Bronchial epithelial cell (primary cell): ENCODE data around the gene DPYD. TPM values are rescaled to one million over a fixed set of nuclear protein-coding genes. Genes with fewer than 3 reads are reported as not detected.

ENCODE experiments used
- DNase-seq: peaks from one replicate; pipeline ENCODE4 v3.0.0-alpha.2; 2010; ENCODE audit warnings: low read depth
- FAIRE-seq: peaks from 2 replicates; lab custom pipeline; 2011; peaks lifted over from hg19 to GRCh38; lab: Jason Lieb, UNC
- H3K27me3 ChIP-seq: 2 replicates; pipeline ENCODE4 v1.5.1; 2011; ENCODE audit warnings: low read length; ENCODE audit not compliant: control insufficient read depth, insufficient read depth
- H3K36me3 ChIP-seq: 2 replicates; pipeline ENCODE4 v1.5.1; 2011; ENCODE audit warnings: low read length; ENCODE audit not compliant: control insufficient read depth, insufficient read depth
- H3K4me3 ChIP-seq: 2 replicates; pipeline ENCODE4 v1.5.1; 2011; ENCODE audit warnings: mild to moderate bottlenecking, low read depth, low read length, control low read depth
- CTCF ChIP-seq: IDR thresholded peaks from 2 replicates; pipeline ENCODE4 v1.5.1; 2011; ENCODE audit warnings: mild to moderate bottlenecking, moderate library complexity, low read length, control low read depth, inconsistent platforms; ENCODE audit not compliant: insufficient read depth, severe bottlenecking
- total RNA-seq: library from RNA; depleted of rRNA; stranded (reverse); fragments of >200 nt; gene quantifications from 2 replicates; pipeline ENCODE4 v1.2.1, GENCODE V29; 2014

The DPYD gene
- total RNA-seq, 1 donor from 2014 or later = 1.6 TPM

- DNase-seq (peak; percentile 34), FAIRE-seq (no peak)
- no peaks in the 10 kb centered on the region for H3K27me3 ChIP-seq
- H3K4me3 ChIP-seq = no peak overlapping the region
- no peaks in the 10 kb centered on the region for H3K36me3 ChIP-seq
- TF ChIP-seq CTCF = no peak
Measured at GRCh38 chr1:97640677-97641076, 280.2 kb downstream of the DPYD start.

- Histone ChIP-seq H3K27me3 (no peaks in the 10 kb centered on the region), H3K36me3 (no peaks in the 10 kb centered on the region), H3K4me3 (no peak overlapping the region)
- DNase-seq = no peak
- no peak for TF ChIP-seq CTCF
- no peak for FAIRE-seq
Measured at GRCh38 chr1:97636941-97637340, 283.9 kb downstream of the DPYD start.

- Histone ChIP-seq H3K4me3 (no peak overlapping the region), H3K36me3 (no peaks in the 10 kb centered on the region), H3K27me3 (no peaks in the 10 kb centered on the region)
- TF ChIP-seq CTCF = no peak
- DNase-seq = no peak
- no peak for FAIRE-seq
Measured at GRCh38 chr1:97634758-97635157, 286.1 kb downstream of the DPYD start.

GRCh38 chr1:97632776-97633175, 288.1 kb downstream of the DPYD start:
- TF ChIP-seq CTCF = no peak
- peak; percentile 3 for DNase-seq
- H3K27me3 ChIP-seq = no peaks in the 10 kb centered on the region
- no peak for FAIRE-seq
- H3K36me3 ChIP-seq = no peaks in the 10 kb centered on the region
- no peak overlapping the region for H3K4me3 ChIP-seq

GRCh38 chr1:97632075-97632474, 288.8 kb downstream of the DPYD start:
- H3K27me3 ChIP-seq = no peaks in the 10 kb centered on the region
- H3K4me3 ChIP-seq = no peak overlapping the region
- H3K36me3 ChIP-seq = no peaks in the 10 kb centered on the region
- peak; percentile 82 for DNase-seq
- no peak for TF ChIP-seq CTCF
- FAIRE-seq = no peak

- Histone ChIP-seq H3K4me3 (no peak overlapping the region), H3K27me3 (no peaks in the 10 kb centered on the region), H3K36me3 (no peaks in the 10 kb centered on the region)
- DNase-seq = no peak
- TF ChIP-seq CTCF = no peak
- no peak for FAIRE-seq
Measured at GRCh38 chr1:97630948-97631347, 289.9 kb downstream of the DPYD start.
